AG09319 (cell line): ENCODE measurements around the gene ACTG1.

Experiments
- DNase-seq: peaks from one replicate; pipeline ENCODE4 v3.0.0-alpha.2; 2010; ENCODE audit warnings: low read depth; ENCODE audit errors: extremely low read depth
- TF ChIP-seq, protein P1 (sequence below): IDR thresholded peaks from 2 replicates; pipeline ENCODE4 v1.5.1; 2011; ENCODE audit warnings: low read depth, mild to moderate bottlenecking, inconsistent platforms, low read length, moderate library complexity

The ACTG1 gene

DNA sequence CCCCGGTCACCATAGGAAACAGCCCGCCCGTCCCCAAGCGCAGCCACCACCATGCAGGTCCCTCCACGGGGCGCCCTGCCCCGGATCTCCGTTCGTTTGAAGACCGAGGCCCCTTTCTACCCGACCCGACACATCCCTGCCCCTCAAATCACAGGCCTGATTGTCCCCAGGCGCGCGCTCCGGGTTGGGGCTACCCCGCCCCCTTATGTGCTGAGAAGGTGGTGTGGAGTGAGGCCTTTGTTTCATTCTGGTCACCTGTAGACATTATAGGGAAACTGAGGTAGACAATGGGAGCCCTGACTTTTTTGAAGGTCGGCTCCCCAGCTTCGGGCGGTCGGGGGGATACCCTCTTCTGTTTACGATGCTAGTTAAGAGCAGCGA, 763 bp upstream of the ACTG1 start:
- DNase-seq, result no peak
- TF ChIP-seq, protein P1, sequence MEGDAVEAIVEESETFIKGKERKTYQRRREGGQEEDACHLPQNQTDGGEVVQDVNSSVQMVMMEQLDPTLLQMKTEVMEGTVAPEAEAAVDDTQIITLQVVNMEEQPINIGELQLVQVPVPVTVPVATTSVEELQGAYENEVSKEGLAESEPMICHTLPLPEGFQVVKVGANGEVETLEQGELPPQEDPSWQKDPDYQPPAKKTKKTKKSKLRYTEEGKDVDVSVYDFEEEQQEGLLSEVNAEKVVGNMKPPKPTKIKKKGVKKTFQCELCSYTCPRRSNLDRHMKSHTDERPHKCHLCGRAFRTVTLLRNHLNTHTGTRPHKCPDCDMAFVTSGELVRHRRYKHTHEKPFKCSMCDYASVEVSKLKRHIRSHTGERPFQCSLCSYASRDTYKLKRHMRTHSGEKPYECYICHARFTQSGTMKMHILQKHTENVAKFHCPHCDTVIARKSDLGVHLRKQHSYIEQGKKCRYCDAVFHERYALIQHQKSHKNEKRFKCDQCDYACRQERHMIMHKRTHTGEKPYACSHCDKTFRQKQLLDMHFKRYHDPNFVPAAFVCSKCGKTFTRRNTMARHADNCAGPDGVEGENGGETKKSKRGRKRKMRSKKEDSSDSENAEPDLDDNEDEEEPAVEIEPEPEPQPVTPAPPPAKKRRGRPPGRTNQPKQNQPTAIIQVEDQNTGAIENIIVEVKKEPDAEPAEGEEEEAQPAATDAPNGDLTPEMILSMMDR, result no peak

DNA sequence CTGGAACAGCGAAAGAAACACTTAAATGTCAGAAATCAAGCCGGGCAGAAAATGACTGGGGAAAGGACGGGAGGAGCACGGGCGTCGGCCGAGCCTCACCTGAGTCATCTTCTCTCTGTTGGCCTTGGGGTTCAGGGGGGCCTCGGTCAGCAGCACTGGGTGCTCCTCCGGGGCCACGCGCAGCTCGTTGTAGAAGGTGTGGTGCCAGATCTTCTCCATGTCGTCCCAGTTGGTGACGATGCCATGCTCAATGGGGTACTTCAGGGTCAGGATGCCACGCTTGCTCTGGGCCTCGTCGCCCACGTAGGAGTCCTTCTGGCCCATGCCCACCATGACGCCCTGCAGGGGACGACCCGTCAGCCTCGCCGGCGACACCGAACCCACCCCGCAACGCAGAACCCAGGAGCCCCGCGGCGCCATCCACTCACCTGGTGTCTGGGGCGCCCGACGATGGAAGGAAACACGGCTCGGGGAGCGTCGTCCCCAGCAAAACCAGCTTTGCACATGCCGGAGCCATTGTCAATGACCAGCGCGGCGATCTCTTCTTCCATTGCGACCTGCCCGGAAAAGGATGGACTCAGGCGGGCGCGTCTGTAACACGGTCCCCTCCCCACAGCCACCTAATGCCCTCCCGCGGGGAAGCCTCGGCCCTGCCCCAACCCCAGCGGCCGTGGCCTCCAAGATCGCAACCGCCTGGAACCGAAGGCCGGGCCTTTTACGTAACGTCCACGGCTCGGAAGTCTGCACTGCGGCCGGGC, 616 bp downstream of the ACTG1 start:
- DNase-seq, result no peak

DNA sequence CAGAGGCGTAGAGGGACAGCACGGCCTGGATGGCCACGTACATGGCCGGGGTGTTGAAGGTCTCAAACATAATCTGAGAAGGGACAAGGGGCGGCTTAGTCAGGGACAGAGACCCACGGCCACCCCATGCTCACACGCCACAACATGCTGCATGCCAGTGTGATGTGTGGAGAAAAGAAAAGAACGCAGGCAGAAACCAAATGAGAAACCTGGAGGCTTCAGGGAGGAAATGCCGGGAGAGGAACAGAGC, 1.1 kb downstream of the ACTG1 start:
- no peak for DNase-seq
- TF ChIP-seq, protein P1, result no peak

More for the DNA sequence above, 616 bp downstream of the ACTG1 start:
- TF ChIP-seq, protein P1, result no peak

DNA sequence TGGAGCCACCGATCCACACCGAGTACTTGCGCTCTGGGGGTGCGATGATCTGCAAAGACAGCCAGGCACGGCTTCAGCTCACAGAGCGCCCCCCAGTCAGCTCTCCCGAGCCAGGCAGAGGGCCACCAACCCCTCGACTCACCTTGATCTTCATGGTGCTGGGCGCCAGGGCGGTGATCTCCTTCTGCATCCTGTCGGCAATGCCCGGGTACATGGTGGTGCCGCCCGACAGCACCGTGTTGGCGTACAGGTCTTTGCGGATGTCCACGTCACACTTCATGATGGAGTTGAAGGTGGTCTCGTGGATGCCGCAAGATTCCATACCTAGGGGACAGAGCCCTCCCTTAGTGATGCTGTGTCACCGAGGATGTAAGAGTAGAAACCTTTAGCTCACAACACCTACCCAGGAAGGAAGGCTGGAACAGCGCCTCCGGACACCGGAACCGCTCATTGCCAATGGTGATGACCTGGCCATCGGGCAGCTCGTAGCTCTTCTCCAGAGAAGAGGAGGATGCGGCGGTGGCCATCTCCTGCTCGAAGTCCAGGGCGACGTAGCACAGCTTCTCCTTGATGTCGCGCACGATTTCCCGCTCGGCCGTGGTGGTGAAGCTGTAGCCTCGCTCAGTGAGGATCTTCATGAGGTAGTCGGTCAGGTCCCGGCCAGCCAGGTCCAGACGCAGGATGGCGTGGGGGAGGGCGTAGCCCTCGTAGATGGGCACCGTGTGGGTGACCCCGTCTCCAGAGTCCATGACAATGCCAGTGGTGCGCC, 1.6 kb downstream of the ACTG1 start:
- no peak for DNase-seq
- TF ChIP-seq, protein P1, result no peak

DNA sequence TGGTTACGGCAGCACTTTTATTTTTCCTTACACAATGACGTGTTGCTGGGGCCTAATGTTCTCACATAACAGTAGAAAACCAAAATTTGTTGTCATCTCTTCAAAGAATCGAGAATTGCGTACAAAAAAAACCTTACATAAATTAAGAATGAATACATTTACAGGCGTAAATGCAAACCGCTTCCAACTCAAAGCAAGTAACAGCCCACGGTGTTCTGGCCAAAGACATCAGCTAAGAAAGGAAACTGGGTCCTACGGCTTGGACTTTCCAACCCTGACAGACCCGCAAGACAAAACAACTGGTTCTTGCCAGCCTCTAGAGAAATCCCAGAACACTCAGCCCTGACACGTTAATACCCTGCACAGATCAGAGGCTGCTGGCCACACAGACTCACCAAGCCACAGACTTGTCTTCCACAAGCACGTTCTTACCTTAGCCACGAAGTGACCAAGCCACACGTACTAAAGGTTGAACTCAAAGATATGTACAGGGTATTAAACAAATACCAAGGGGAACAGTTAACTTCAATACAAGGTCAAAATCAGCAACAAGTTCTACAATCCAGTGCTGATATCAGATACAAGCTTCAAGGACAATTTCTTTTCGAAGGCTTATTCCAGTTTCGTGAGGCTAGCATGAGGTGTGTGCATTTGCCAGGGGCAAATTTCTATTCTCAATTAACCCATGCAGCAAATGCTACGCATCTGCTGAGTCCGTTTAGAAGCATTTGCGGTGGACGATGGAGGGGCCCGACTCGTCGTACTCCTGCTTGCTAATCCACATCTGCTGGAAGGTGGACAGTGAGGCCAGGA, 2.4 kb downstream of the ACTG1 start:
- no peak for DNase-seq
- TF ChIP-seq, protein P1, result no peak

DNA sequence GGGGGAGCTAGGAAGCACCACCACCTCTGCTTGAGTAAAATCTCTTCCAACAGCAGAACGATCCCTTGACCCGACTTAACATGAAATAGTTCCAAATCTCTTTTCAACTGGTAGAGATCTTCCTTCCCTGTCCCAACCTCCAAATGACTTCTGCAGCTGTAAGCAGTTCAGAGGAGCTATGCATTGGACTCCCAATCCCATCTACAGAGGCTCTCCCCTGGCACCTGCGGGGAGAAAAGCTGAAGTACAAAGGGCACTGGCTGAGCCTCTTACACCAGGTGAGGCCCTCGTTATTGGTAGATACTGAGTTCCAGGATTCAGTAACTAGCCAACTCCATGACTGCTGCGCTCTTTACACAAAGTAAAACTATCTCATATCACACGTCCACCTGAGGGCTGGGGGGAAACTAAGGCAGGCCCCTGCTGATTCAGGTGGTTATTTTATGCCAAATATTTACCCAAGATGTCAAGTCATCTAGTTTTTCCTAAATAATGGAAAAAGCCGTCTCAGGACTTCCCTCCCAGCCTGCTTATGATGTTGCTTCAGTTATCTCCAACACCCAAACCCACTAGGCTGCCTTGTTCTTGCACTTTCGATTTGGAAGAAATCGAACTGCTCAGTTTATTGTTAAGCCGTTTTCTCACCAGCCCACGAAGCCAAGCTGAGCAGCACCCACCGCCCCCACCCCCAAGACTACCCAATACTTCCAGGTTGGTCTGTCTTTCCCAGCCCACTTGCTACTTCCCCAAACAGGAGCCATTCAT, 3.2 kb downstream of the ACTG1 start:
- no peak for DNase-seq
- TF ChIP-seq, protein P1, result no peak
